HepG2 (cell line): ENCODE measurements around the gene GLRB. TPM values are rescaled to one million over a fixed set of nuclear protein-coding genes. Genes with fewer than 3 reads are reported as not detected.

Experiments
- MXI1 ChIP-seq: IDR thresholded peaks from 3 replicates; pipeline ENCODE4 v1.6.1; 2012; ENCODE audit warnings: low read depth, low read length, inconsistent platforms, borderline replicate concordance
- ZNF790 ChIP-seq: sonication (generic); formaldehyde crosslinking; IDR thresholded peaks from 2 replicates; pipeline ENCODE4 v1.8.0; 2022; ENCODE audit warnings: missing genetic modification reagents, mild to moderate bottlenecking, borderline replicate concordance
- polyA plus RNA-seq, 8 experiments: library from polyadenylated mRNA; depleted of rRNA in 3 of 8; stranded (reverse) in 7 of 8; unstranded in 1 of 8; fragments of >200 nt; fragmentation: Illumina TruSeq in 4 of 8; extraction: Trizol in 4 of 8; gene quantifications; 2 replicates each; pipeline versions ENCODE4 v1.2.1 to v1.2.3, GENCODE V29; 2011 to 2016; ENCODE audit warnings: low read depth in 4 of 8, missing spikeins in 1 of 8, mixed read lengths in 1 of 8; ENCODE audit not compliant: insufficient read depth in 1 of 8
- total RNA-seq, 5 experiments: library from RNA; depleted of rRNA; stranded (reverse); fragments of >200 nt; fragmentation: Illumina TruSeq; extraction: Trizol; gene quantifications; 2 replicates each; pipeline ENCODE4 v1.2.3, GENCODE V29; 2016; ENCODE audit warnings: low read depth in 1 of 5
- TF ChIP-seq, protein P1 (sequence below): sonication (generic); formaldehyde crosslinking; IDR thresholded peaks from 2 replicates; pipeline ENCODE4; 2020; ENCODE audit warnings: missing genetic modification reagents, mild to moderate bottlenecking, borderline replicate concordance
- TF ChIP-seq, protein P2 (sequence below): sonication (generic); formaldehyde crosslinking; IDR thresholded peaks from 2 replicates; pipeline ENCODE4 v1.4.0; 2020; ENCODE audit warnings: missing genetic modification reagents, borderline replicate concordance
- TF ChIP-seq, protein P3 (sequence below): sonication (generic); IDR thresholded peaks from 2 replicates; pipeline ENCODE4 v1.6.1; 2016; ENCODE audit warnings: low read depth, borderline replicate concordance

The GLRB gene
- total and polyA plus RNA-seq, 2 of the 13 experiments (the other 11 are each of a cell fraction or from before 2014, with no cell fraction given), result 0.17 to 0.24 TPM

DNA sequence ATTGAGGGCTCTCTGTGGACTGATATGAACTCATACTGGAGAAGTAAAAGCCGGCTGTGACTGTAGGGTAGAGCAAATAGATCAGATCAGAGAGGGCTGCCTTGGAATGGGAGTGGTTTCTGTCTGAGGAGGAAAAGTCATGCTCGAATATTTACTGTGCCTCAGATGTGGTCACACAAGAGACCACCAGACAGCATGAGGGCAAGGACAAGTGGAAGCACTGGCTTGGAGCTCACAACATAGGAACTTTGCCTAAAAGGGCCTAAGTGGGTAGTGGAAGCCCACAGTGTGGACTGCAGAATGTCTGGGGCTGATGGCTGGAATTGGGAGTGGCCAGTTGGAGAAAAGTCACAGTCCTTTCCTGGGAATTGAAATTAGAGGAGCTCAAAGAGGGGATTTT, 19.8 kb downstream of the GLRB start (continued):
- TF ChIP-seq, protein P1, sequence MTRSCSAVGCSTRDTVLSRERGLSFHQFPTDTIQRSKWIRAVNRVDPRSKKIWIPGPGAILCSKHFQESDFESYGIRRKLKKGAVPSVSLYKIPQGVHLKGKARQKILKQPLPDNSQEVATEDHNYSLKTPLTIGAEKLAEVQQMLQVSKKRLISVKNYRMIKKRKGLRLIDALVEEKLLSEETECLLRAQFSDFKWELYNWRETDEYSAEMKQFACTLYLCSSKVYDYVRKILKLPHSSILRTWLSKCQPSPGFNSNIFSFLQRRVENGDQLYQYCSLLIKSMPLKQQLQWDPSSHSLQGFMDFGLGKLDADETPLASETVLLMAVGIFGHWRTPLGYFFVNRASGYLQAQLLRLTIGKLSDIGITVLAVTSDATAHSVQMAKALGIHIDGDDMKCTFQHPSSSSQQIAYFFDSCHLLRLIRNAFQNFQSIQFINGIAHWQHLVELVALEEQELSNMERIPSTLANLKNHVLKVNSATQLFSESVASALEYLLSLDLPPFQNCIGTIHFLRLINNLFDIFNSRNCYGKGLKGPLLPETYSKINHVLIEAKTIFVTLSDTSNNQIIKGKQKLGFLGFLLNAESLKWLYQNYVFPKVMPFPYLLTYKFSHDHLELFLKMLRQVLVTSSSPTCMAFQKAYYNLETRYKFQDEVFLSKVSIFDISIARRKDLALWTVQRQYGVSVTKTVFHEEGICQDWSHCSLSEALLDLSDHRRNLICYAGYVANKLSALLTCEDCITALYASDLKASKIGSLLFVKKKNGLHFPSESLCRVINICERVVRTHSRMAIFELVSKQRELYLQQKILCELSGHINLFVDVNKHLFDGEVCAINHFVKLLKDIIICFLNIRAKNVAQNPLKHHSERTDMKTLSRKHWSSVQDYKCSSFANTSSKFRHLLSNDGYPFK (CRISPR knock-in tag), result no peak
- TF ChIP-seq, protein P2, sequence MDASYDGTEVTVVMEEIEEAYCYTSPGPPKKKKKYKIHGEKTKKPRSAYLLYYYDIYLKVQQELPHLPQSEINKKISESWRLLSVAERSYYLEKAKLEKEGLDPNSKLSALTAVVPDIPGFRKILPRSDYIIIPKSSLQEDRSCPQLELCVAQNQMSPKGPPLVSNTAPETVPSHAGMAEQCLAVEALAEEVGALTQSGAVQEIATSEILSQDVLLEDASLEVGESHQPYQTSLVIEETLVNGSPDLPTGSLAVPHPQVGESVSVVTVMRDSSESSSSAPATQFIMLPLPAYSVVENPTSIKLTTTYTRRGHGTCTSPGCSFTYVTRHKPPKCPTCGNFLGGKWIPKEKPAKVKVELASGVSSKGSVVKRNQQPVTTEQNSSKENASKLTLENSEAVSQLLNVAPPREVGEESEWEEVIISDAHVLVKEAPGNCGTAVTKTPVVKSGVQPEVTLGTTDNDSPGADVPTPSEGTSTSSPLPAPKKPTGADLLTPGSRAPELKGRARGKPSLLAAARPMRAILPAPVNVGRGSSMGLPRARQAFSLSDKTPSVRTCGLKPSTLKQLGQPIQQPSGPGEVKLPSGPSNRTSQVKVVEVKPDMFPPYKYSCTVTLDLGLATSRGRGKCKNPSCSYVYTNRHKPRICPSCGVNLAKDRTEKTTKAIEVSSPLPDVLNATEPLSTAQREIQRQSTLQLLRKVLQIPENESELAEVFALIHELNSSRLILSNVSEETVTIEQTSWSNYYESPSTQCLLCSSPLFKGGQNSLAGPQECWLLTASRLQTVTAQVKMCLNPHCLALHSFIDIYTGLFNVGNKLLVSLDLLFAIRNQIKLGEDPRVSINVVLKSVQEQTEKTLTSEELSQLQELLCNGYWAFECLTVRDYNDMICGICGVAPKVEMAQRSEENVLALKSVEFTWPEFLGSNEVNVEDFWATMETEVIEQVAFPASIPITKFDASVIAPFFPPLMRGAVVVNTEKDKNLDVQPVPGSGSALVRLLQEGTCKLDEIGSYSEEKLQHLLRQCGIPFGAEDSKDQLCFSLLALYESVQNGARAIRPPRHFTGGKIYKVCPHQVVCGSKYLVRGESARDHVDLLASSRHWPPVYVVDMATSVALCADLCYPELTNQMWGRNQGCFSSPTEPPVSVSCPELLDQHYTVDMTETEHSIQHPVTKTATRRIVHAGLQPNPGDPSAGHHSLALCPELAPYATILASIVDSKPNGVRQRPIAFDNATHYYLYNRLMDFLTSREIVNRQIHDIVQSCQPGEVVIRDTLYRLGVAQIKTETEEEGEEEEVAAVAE (CRISPR knock-in tag), result no peak
- TF ChIP-seq ZNF790 (CRISPR knock-in tag) (no peak), MXI1 (no peak)
- TF ChIP-seq, protein P3, sequence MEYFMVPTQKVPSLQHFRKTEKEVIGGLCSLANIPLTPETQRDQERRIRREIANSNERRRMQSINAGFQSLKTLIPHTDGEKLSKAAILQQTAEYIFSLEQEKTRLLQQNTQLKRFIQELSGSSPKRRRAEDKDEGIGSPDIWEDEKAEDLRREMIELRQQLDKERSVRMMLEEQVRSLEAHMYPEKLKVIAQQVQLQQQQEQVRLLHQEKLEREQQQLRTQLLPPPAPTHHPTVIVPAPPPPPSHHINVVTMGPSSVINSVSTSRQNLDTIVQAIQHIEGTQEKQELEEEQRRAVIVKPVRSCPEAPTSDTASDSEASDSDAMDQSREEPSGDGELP, result no peak
